B cell (primary cell): ENCODE measurements around the gene GJE1. TPM values are rescaled to one million over a fixed set of nuclear protein-coding genes. Genes with fewer than 3 reads are reported as not detected.

ENCODE experiments used
- ATAC-seq: fragments of 200-7000 bp; cut with Tn5 transposase; one replicate; pipeline ENCODE4 v1.10.0; 2021; ENCODE audit warnings: low read depth, mild to moderate bottlenecking, moderate number of reproducible peaks, moderate library complexity
- CTCF ChIA-PET: fragments of 350-600 bp; sonication (Branson Sonifier 250); formaldehyde crosslinking; loops from one replicate; lab custom pipeline; 2021; ENCODE audit warnings: antibody characterized with exemption, inconsistent platforms; lab: Charles Lee
- POLR2A ChIA-PET: fragments of 350-600 bp; sonication (Branson Sonifier 250); formaldehyde crosslinking; loops from one replicate; lab custom pipeline; 2021; ENCODE audit warnings: antibody characterized with exemption; lab: Charles Lee
- DNase-seq: peaks from one replicate; pipeline ENCODE4 v3.0.0; 2013
- H2AFZ ChIP-seq: 2 replicates; pipeline ENCODE4 v1.6.1; 2012; ENCODE audit warnings: mild to moderate bottlenecking, low read depth, low read length; ENCODE audit not compliant: insufficient read depth, poor library complexity, severe bottlenecking
- H3K27ac ChIP-seq, 2 donors: 1 replicate in 1 of 2; 2 replicates in 1 of 2; pipeline ENCODE4 v1.5.1; 2012 to 2013; ENCODE audit warnings: low read length in 2 of 2, mild to moderate bottlenecking in 2 of 2, moderate library complexity in 1 of 2
- H3K27me3 ChIP-seq, 4 experiments: fragments of 200-600 bp in 1 of 4; sonication (generic) in 1 of 4; replicated peaks in 1 of 4; 1 replicate in 2 of 4; 2 replicates in 2 of 4; pipeline versions ENCODE4 v1.6.1 to v1.7.0; 2013 to 2016; ENCODE audit warnings: low read length in 3 of 4, mild to moderate bottlenecking in 2 of 4, mixed read lengths in 1 of 4, moderate library complexity in 1 of 4; ENCODE audit not compliant: insufficient read depth in 4 of 4, control insufficient read depth in 3 of 4; ENCODE audit errors: control extremely low read depth in 1 of 4
- H3K36me3 ChIP-seq, 2 experiments: replicated peaks in 1 of 2; 1 replicate in 1 of 2; 2 replicates in 1 of 2; pipeline versions ENCODE4 v1.6.1 to v1.7.1; 2013; ENCODE audit warnings: low read length in 1 of 2; ENCODE audit not compliant: insufficient read depth in 2 of 2, control insufficient read depth in 1 of 2; ENCODE audit errors: control extremely low read depth in 1 of 2, extremely low read depth in 1 of 2
- H3K4me1 ChIP-seq, 2 donors: fragments of 200-600 bp in 1 of 2; sonication (generic) in 1 of 2; 1 replicate in 1 of 2; 2 replicates in 1 of 2; pipeline versions ENCODE4 v1.5.1 to v1.6.1; 2013 to 2017; ENCODE audit warnings: low read length in 2 of 2; ENCODE audit not compliant: control insufficient read depth in 2 of 2, insufficient read depth in 2 of 2
- H3K4me2 ChIP-seq: replicated peaks from 2 replicates; pipeline ENCODE3; 2012; ENCODE audit warnings: mild to moderate bottlenecking, low read depth, low read length; ENCODE audit not compliant: poor library complexity, severe bottlenecking
- H3K4me3 ChIP-seq, 5 experiments: fragments of 200-600 bp in 1 of 5; sonication (generic) in 1 of 5; 1 replicate in 3 of 5; 2 replicates in 2 of 5; pipeline versions ENCODE4 v1.5.1 to v1.7.0; 2011 to 2016; ENCODE audit warnings: low read length in 4 of 5, mild to moderate bottlenecking in 4 of 5, low read depth in 2 of 5, control low read depth in 1 of 5, moderate library complexity in 1 of 5; ENCODE audit not compliant: insufficient read depth in 1 of 5; ENCODE audit errors: control extremely low read depth in 1 of 5, extremely low read depth in 1 of 5
- H3K79me2 ChIP-seq: fragments of 200-600 bp; sonication (generic); one replicate; pipeline ENCODE4 v1.6.0; 2016; ENCODE audit warnings: low read length; ENCODE audit not compliant: control insufficient read depth, insufficient read depth
- H3K9ac ChIP-seq: fragments of 200-600 bp; sonication (generic); 2 replicates; pipeline ENCODE4 v1.6.1; 2017; ENCODE audit warnings: mild to moderate bottlenecking, low read length, moderate library complexity
- H3K9me3 ChIP-seq, 3 donors: one replicate each; pipeline versions ENCODE4 v1.6.1 to v1.7.1; 2013; ENCODE audit warnings: low read length in 2 of 3; ENCODE audit not compliant: control insufficient read depth in 2 of 3, insufficient read depth in 1 of 3; ENCODE audit errors: control extremely low read depth in 1 of 3
- H4K20me1 ChIP-seq: 2 replicates; pipeline ENCODE4 v1.6.0; 2012; ENCODE audit warnings: mild to moderate bottlenecking, low read length; ENCODE audit not compliant: insufficient read depth, control insufficient read depth, poor library complexity, severe bottlenecking
- H3K27ac Mint-ChIP-seq: one replicate; pipeline ENCODE4 v1.8.0; 2021; ENCODE audit warnings: mixed read lengths
- H3K27me3 Mint-ChIP-seq: one replicate; pipeline ENCODE4 v1.8.0; 2021; ENCODE audit warnings: mixed read lengths
- H3K4me1 Mint-ChIP-seq: one replicate; pipeline ENCODE4 v1.8.0; 2021; ENCODE audit warnings: mixed read lengths
- H3K4me3 Mint-ChIP-seq: one replicate; pipeline ENCODE4 v1.8.0; 2021; ENCODE audit warnings: mixed read lengths
- H3K9me3 Mint-ChIP-seq: one replicate; pipeline ENCODE4 v1.8.0; 2022; ENCODE audit warnings: mixed read lengths; ENCODE audit not compliant: insufficient read depth
- CTCF ChIP-seq: fragments of 200-600 bp; IDR thresholded peaks from one replicate; pipeline ENCODE4 v1.8.0; 2022; ENCODE audit warnings: antibody characterized with exemption, mild to moderate bottlenecking
- EZH2 ChIP-seq: IDR thresholded peaks from 2 replicates; pipeline ENCODE4 v1.6.1; 2012; ENCODE audit warnings: borderline replicate concordance, low read depth, mild to moderate bottlenecking, moderate library complexity, low read length; ENCODE audit not compliant: insufficient read depth, poor library complexity, severe bottlenecking
- WGBS: methylation state at CpG from one replicate; pipeline ENCODE4 v1.1.5; 2013; ENCODE audit warnings: missing lambda C conversion rate; ENCODE audit not compliant: insufficient coverage; 5-methylcytosine and 5-hydroxymethylcytosine counted together
- intact Hi-C: fragments of 100-400 bp; cut with micrococcal nuclease; formaldehyde crosslinking; loops from one replicate; pipeline ENCODE4 v1.10.0; 2022
- polyA plus RNA-seq: library from polyadenylated mRNA; depleted of rRNA; stranded (reverse); fragments of >200 nt; gene quantifications from 2 replicates; pipeline ENCODE4 v1.2.3, GENCODE V29; 2012
- total RNA-seq, 2 donors: library from RNA; stranded (reverse); fragments of 120-200 nt in 1 of 2; gene quantifications; 1 replicate in 1 of 2; 2 replicates in 1 of 2; pipeline versions ENCODE4 v1.2.3 to v1.2.4, GENCODE V29; 2013 to 2022

Gene GJE1
- total and polyA plus RNA-seq, 2 donors (not counting 1 experiment from before 2014, with no cell fraction given) = not detected

GRCh38 chr6:142162780-142163179 lies 30.1 kb downstream of the GJE1 start:
- ChIA-PET CTCF (no interaction called here), POLR2A (no interaction called here)
- Histone ChIP-seq H3K27ac (no peak overlapping the region), H3K4me1 (no peaks in the 10 kb centered on the region), H3K27me3 (no peaks in the 10 kb centered on the region), H3K9ac (no peak overlapping the region), H3K36me3 (peaks cover 3 to 16% of the 10 kb centered on the region in 2 experiments), H3K4me3 (no peak overlapping the region), H3K79me2 (peaks cover 58% of the 10 kb centered on the region), H2AFZ (no peak overlapping the region), H3K9me3 (no peaks in the 10 kb centered on the region), H4K20me1 (peaks cover 75% of the 10 kb centered on the region), H3K4me2 (no peak overlapping the region)
- no peaks in the 10 kb centered on the region for H3K27me3 Mint-ChIP-seq
- intact Hi-C loops = no loop called here
- no peak overlapping the region for H3K27ac Mint-ChIP-seq
- TF ChIP-seq CTCF = no peak
- TF ChIP-seq EZH2 = no peak
- WGBS = 100% methylated on average over 1 of the region's 1 CpG
- no peak overlapping the region for H3K4me3 Mint-ChIP-seq
- DNase-seq (no peak), ATAC-seq (no peak)
- peaks cover 25% of the 10 kb centered on the region for H3K4me1 Mint-ChIP-seq
- H3K9me3 Mint-ChIP-seq = no peaks in the 10 kb centered on the region

DNA sequence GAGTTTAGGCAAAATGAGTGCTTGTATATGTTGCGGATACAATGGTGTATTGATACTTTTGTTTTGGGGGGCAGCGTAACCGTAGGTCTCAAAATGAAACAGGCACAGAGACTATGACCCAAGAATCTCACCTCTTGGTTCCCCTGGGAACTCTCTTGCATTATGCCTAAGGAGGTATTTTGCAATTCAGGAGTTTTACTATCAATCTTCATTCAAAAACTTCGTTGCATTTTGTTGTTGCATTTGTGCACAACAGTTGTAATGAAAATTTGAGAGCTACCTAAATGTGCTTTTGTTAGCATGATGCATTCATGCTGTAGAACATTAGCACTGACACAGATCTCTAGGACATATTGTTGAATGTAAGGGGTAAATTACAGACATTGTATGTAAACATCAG lies 32.5 kb downstream of the GJE1 start:
- peaks cover 2 to 29% of the 10 kb centered on the region in 2 experiments for H3K36me3 ChIP-seq
- no peak overlapping the region for H3K9ac ChIP-seq
- 94% methylated on average over 3 of the region's 4 CpGs for WGBS
- ChIA-PET CTCF (interaction anchor here (1.6 kb wide), 1 partner anchor 18 kb away, joined by 6 read pairs; the partner anchor contains the start of genes NMBR and VTA1), POLR2A (no interaction called here)
- no peak overlapping the region for H3K4me3 Mint-ChIP-seq
- no peak overlapping the region for H3K27ac ChIP-seq
- intact Hi-C loops = no loop called here
- peaks cover 63% of the 10 kb centered on the region for H4K20me1 ChIP-seq
- H3K4me2 ChIP-seq = no peak overlapping the region
- H3K4me1 ChIP-seq = no peaks in the 10 kb centered on the region
- no peaks in the 10 kb centered on the region for H3K27me3 ChIP-seq
- peaks cover 37% of the 10 kb centered on the region for H3K79me2 ChIP-seq
- DNase-seq (no peak), ATAC-seq (no peak)
- H3K27ac Mint-ChIP-seq = no peak overlapping the region
- H3K27me3 Mint-ChIP-seq = no peaks in the 10 kb centered on the region
- no peak overlapping the region for H3K4me3 ChIP-seq
- no peaks in the 10 kb centered on the region for H3K9me3 Mint-ChIP-seq
- H2AFZ ChIP-seq = no peak overlapping the region
- TF ChIP-seq EZH2 = no peak
- TF ChIP-seq CTCF = no peak
- no peaks in the 10 kb centered on the region for H3K9me3 ChIP-seq
- H3K4me1 Mint-ChIP-seq = peaks cover 21% of the 10 kb centered on the region
